ENCODE data around the gene RTN4RL1.

The RTN4RL1 gene

GRCh38 chr17:1970843-1971384, 54.2 kb downstream of the RTN4RL1 start:
- no peak overlapping the region for H3K9ac ChIP-seq
- no peaks in the 10 kb centered on the region for H3K79me2 ChIP-seq
- H3K4me3 ChIP-seq (ENCODE audit: low read depth, low read length) = no peak overlapping the region
- no peaks in the 10 kb centered on the region for H3K36me3 ChIP-seq (ENCODE audit: control insufficient read depth, insufficient read depth, low read length)
- H3K9me3 ChIP-seq (ENCODE audit: control insufficient read depth, low read length) = no peaks in the 10 kb centered on the region
- no peaks in the 10 kb centered on the region for H3K27me3 ChIP-seq (ENCODE audit: control insufficient read depth, insufficient read depth, low read length)
- H2AFZ ChIP-seq = no peak overlapping the region
- no peaks in the 10 kb centered on the region for H3K4me1 ChIP-seq
- H3K4me2 ChIP-seq (ENCODE audit: low read length) = no peak overlapping the region
- no peak for TF ChIP-seq CTCF (IDR thresholded peaks at IDR 0.05)
- no peak overlapping the region for H3K27ac ChIP-seq

GRCh38 chr17:1969712-1970111, 55.4 kb downstream of the RTN4RL1 start:
- Histone ChIP-seq H3K79me2 (no peaks in the 10 kb centered on the region), H3K27me3 (ENCODE audit: control insufficient read depth, insufficient read depth, low read length) (no peaks in the 10 kb centered on the region), H3K9ac (no peak overlapping the region), H3K4me3 (ENCODE audit: low read depth, low read length) (no peak overlapping the region), H3K36me3 (ENCODE audit: control insufficient read depth, insufficient read depth, low read length) (no peaks in the 10 kb centered on the region), H3K9me3 (ENCODE audit: control insufficient read depth, low read length) (no peaks in the 10 kb centered on the region), H3K4me1 (no peaks in the 10 kb centered on the region), H3K4me2 (ENCODE audit: low read length) (no peak overlapping the region), H3K27ac (no peak overlapping the region), H2AFZ (no peak overlapping the region)
- no peak for TF ChIP-seq CTCF (IDR thresholded peaks at IDR 0.05)

- Histone ChIP-seq H3K4me1 (no peaks in the 10 kb centered on the region), H3K79me2 (no peaks in the 10 kb centered on the region), H3K9ac (no peak overlapping the region), H3K4me2 (ENCODE audit: low read length) (no peak overlapping the region), H3K27ac (no peak overlapping the region), H3K27me3 (ENCODE audit: control insufficient read depth, insufficient read depth, low read length) (no peaks in the 10 kb centered on the region), H2AFZ (no peak overlapping the region), H3K9me3 (ENCODE audit: control insufficient read depth, low read length) (no peaks in the 10 kb centered on the region), H3K36me3 (ENCODE audit: control insufficient read depth, insufficient read depth, low read length) (no peaks in the 10 kb centered on the region), H3K4me3 (ENCODE audit: low read depth, low read length) (no peak overlapping the region)
- no peak for TF ChIP-seq CTCF (IDR thresholded peaks at IDR 0.05)
These were observed 57.9 kb downstream of the RTN4RL1 start for GRCh38 chr17:1967213-1967612.

DNA sequence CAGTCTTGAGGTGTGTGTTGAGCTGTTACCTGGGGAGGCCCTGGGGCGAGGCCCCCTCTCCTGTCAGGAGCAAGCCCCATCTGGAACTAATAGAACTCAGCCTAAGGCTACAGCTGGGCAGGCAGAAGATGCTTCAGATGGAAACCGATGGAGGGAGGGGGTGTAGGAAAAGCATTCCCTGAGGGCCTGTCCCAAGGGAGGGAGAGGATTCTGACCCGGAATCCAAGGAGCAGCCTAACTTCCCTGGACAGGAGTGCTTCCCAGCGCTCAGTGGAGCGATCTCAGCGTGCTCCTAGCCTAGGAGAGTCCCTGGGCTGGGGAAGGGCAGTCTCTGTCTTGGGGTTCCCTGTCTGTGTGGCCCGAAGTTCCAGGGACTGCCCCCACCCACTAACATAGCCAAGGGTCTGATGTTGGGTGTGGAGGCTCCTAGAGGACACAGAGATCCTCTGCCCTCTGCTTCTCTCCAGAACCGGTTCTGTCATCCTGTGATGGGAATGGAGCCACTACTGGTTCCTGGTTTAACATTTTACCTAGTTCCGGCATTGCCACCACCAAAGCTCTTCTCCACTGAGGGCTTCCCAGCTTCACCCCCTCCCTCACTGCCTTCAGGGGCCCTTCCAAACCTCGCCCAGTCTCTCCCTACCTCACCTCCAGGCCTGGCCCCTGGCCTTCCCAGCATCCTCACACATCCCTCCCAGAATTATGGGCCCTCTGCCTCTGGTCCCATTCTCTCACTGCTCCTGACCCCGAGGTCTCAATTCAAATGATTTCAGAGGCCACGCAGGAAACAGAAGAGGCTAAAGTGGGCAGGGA, 58.7 kb downstream of the RTN4RL1 start:
- H2AFZ ChIP-seq = no peak overlapping the region
- H3K36me3 ChIP-seq (ENCODE audit: control insufficient read depth, insufficient read depth, low read length) = no peaks in the 10 kb centered on the region
- no peaks in the 10 kb centered on the region for H3K27me3 ChIP-seq (ENCODE audit: control insufficient read depth, insufficient read depth, low read length)
- no peak overlapping the region for H3K27ac ChIP-seq
- no peaks in the 10 kb centered on the region for H3K4me1 ChIP-seq
- no peak overlapping the region for H3K4me2 ChIP-seq (ENCODE audit: low read length)
- TF ChIP-seq CTCF (IDR thresholded peaks at IDR 0.05) = no peak
- H3K79me2 ChIP-seq = no peaks in the 10 kb centered on the region
- no peaks in the 10 kb centered on the region for H3K9me3 ChIP-seq (ENCODE audit: control insufficient read depth, low read length)
- H3K4me3 ChIP-seq (ENCODE audit: low read depth, low read length) = no peak overlapping the region
- H3K9ac ChIP-seq = no peak overlapping the region
